Parathyroid adenoma (tissue), 2 donors: Measurements from ENCODE around the gene CYP2B6.
"Not testable (repeated sequence)": the region's sequence is repeated elsewhere in the genome, so short reads cannot be mapped to it uniquely, and the experiment has no call there.

Source experiments
- H2AFZ ChIP-seq: fragments of 300-600 bp; sonication (generic); one replicate; pipeline ENCODE4 v1.7.0; 2017; ENCODE audit warnings: antibody characterized with exemption, mild to moderate bottlenecking
- H3K27ac ChIP-seq: fragments of 300-600 bp; sonication (generic); one replicate; pipeline ENCODE4 v1.7.0; 2017
- H3K27me3 ChIP-seq: fragments of 300-600 bp; sonication (generic); one replicate; pipeline ENCODE4 v1.7.0; 2017; ENCODE audit warnings: low read length; ENCODE audit not compliant: control insufficient read depth, insufficient read depth
- H3K36me3 ChIP-seq: fragments of 300-600 bp; sonication (generic); one replicate; pipeline ENCODE4 v1.7.0; 2017; ENCODE audit warnings: low read length; ENCODE audit not compliant: control insufficient read depth, insufficient read depth
- H3K4me1 ChIP-seq: fragments of 300-600 bp; sonication (generic); one replicate; pipeline ENCODE4 v1.7.0; 2017; ENCODE audit warnings: control low read depth
- H3K4me2 ChIP-seq: fragments of 300-600 bp; sonication (generic); one replicate; pipeline ENCODE4 v1.7.0; 2017; ENCODE audit warnings: low read length
- H3K4me3 ChIP-seq: fragments of 300-600 bp; sonication (generic); one replicate; pipeline ENCODE4 v1.7.0; 2017; ENCODE audit warnings: low read depth, low read length
- H3K79me2 ChIP-seq: fragments of 300-600 bp; sonication (generic); one replicate; pipeline ENCODE4 v1.7.0; 2017; ENCODE audit warnings: control low read depth
- H3K9ac ChIP-seq: fragments of 300-600 bp; sonication (generic); one replicate; pipeline ENCODE4 v1.7.0; 2017; ENCODE audit warnings: mild to moderate bottlenecking
- H3K9me3 ChIP-seq: fragments of 300-600 bp; sonication (generic); one replicate; pipeline ENCODE4 v1.7.0; 2017; ENCODE audit warnings: low read length; ENCODE audit not compliant: control insufficient read depth
- TF ChIP-seq, protein P1 (sequence below): fragments of 300-600 bp; sonication (generic); IDR thresholded peaks from one replicate; pipeline ENCODE4 v1.7.0; 2017; ENCODE audit warnings: antibody characterized with exemption, mild to moderate bottlenecking
- donor health status: primary hyperparathyroidism.

Gene CYP2B6

GRCh38 chr19:40982594-40983101 lies 8.4 kb upstream of the CYP2B6 start:
- no peak overlapping the region for H3K9ac ChIP-seq

GRCh38 chr19:40989453-40989852 lies 1.6 kb upstream of the CYP2B6 start:
- Histone ChIP-seq H3K9me3 (no peaks in the 10 kb centered on the region), H3K27me3 (no peaks in the 10 kb centered on the region), H3K79me2 (no peaks in the 10 kb centered on the region), H3K4me3 (no peak overlapping the region), H3K4me1 (no peaks in the 10 kb centered on the region), H3K4me2 (no peak overlapping the region), H3K36me3 (no peaks in the 10 kb centered on the region), H3K9ac (no peak overlapping the region), H2AFZ (no peak overlapping the region), H3K27ac (no peak overlapping the region)
- TF ChIP-seq, protein P1, sequence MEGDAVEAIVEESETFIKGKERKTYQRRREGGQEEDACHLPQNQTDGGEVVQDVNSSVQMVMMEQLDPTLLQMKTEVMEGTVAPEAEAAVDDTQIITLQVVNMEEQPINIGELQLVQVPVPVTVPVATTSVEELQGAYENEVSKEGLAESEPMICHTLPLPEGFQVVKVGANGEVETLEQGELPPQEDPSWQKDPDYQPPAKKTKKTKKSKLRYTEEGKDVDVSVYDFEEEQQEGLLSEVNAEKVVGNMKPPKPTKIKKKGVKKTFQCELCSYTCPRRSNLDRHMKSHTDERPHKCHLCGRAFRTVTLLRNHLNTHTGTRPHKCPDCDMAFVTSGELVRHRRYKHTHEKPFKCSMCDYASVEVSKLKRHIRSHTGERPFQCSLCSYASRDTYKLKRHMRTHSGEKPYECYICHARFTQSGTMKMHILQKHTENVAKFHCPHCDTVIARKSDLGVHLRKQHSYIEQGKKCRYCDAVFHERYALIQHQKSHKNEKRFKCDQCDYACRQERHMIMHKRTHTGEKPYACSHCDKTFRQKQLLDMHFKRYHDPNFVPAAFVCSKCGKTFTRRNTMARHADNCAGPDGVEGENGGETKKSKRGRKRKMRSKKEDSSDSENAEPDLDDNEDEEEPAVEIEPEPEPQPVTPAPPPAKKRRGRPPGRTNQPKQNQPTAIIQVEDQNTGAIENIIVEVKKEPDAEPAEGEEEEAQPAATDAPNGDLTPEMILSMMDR: no peak

More at GRCh38 chr19:40982594-40983101, 8.4 kb upstream of the CYP2B6 start:
- no peaks in the 10 kb centered on the region for H3K27me3 ChIP-seq
- H3K4me3 ChIP-seq: no peak overlapping the region
- H2AFZ ChIP-seq: no peak overlapping the region
- H3K4me1 ChIP-seq: no peaks in the 10 kb centered on the region
- H3K36me3 ChIP-seq: no peaks in the 10 kb centered on the region
- no peaks in the 10 kb centered on the region for H3K9me3 ChIP-seq
- no peaks in the 10 kb centered on the region for H3K79me2 ChIP-seq
- TF ChIP-seq, protein P1: no peak
- H3K27ac ChIP-seq: no peak overlapping the region
- no peak overlapping the region for H3K4me2 ChIP-seq

GRCh38 chr19:40995355-40995754 lies 4.3 kb downstream of the CYP2B6 start:
- Histone ChIP-seq H2AFZ (no peak overlapping the region), H3K36me3 (no peaks in the 10 kb centered on the region), H3K9me3 (no peaks in the 10 kb centered on the region), H3K4me3 (no peak overlapping the region), H3K4me2 (no peak overlapping the region), H3K79me2 (no peaks in the 10 kb centered on the region), H3K9ac (no peak overlapping the region), H3K4me1 (no peaks in the 10 kb centered on the region), H3K27me3 (no peaks in the 10 kb centered on the region), H3K27ac (no peak overlapping the region)
- TF ChIP-seq, protein P1: no peak

DNA sequence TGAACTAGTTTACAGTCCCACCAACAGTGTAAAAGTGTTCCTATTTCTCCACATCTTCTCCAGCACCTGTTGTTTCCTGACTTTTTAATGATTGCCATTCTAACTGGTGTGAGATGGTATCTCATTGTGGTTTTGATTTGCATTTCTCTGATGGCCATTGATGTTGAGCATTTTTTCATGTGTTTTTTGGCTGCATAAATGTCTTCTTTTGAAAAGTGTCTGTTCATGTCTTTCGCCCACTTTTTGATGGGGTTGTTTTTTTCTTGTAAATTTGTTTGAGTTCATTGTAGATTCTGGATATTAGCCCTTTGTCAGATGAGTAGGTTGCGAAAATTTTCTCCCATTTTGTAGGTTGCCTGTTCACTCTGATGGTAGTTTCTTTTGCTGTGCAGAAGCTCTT lies 7.9 kb downstream of the CYP2B6 start:
- H3K36me3 ChIP-seq, H3K27ac ChIP-seq, H3K4me1 ChIP-seq, H3K79me2 ChIP-seq, H3K4me2 ChIP-seq, H2AFZ ChIP-seq, H3K27me3 ChIP-seq, H3K4me3 ChIP-seq, H3K9me3 ChIP-seq, H3K9ac ChIP-seq: not testable (repeated sequence)

- Histone ChIP-seq H3K79me2 (no peaks in the 10 kb centered on the region), H2AFZ (no peak overlapping the region), H3K9ac (no peak overlapping the region), H3K9me3 (no peaks in the 10 kb centered on the region), H3K36me3 (no peaks in the 10 kb centered on the region), H3K27me3 (no peaks in the 10 kb centered on the region), H3K27ac (no peak overlapping the region), H3K4me2 (no peak overlapping the region), H3K4me3 (no peak overlapping the region), H3K4me1 (no peaks in the 10 kb centered on the region)
- TF ChIP-seq, protein P1: no peak
These were observed 9.2 kb downstream of the CYP2B6 start for GRCh38 chr19:41000310-41000737.
